ENCODE data around the gene NDUFC2. TPM values are rescaled to one million over a fixed set of nuclear protein-coding genes. Genes with fewer than 3 reads are reported as not detected.

NDUFC2 gene
- total and polyA plus RNA-seq, 2 donors (not counting 1 experiment from before 2014, with no cell fraction given), result 93.9 to 101 TPM

DNA sequence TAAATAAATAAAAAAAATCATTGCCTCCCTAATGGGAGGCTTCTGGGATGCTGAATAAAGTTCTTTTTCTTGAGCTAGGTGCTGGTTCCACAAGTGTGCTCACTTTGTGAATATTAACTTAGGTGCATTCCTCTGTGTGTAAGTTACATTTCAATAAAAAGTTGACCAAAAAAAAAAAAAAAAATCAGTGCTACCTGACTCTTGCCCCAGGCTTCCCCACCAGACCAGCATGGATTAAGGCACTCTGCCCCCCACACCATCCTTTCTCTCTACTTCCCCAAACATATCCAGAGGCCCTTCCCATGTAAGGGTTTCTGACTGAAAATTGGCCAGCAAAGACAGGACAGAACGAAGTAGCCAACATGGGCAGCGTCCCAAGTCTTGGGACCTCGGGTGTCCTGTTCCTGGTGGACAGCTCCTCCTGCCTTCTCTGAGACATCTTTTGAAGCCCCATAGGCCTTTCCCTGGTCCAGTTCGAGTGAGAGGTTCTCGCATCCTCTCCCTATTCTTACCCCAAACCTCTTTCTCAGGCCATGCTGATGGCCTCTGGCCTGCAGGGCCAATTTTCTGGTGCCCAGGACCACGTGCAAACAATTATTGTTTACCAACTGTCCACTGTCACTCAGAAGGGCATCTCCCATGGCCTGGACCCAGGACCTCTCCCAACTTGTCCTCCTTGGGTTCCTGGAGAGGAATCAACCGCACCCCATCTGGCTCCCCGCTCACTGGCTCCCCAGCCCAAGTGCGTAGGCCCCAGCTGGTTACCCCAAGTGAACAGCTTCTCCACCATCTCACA lies 41.6 kb downstream of the NDUFC2 start:
- Histone ChIP-seq H3K9me3 (ENCODE audit: control insufficient read depth, insufficient read depth, low read depth, low read length) (no peaks in the 10 kb centered on the region), H3K36me3 (ENCODE audit: control insufficient read depth, insufficient read depth, low read length) (no peaks in the 10 kb centered on the region), H3K9ac (ENCODE audit: insufficient read depth, low read length) (no peak overlapping the region), H3K79me2 (ENCODE audit: control insufficient read depth, insufficient read depth, low read length) (no peaks in the 10 kb centered on the region), H3K27me3 (ENCODE audit: control insufficient read depth, insufficient read depth, low read length) (no peaks in the 10 kb centered on the region), H3K4me3 (replicated peaks in 1 of 4; ENCODE audit: control extremely low read depth in 1 of 4, insufficient read depth in 1 of 4, low read depth in 3 of 4, low read length in 4 of 4) (no peak overlapping the region), H3K27ac (ENCODE audit: insufficient read depth, low read length) (no peak overlapping the region), H3K4me2 (ENCODE audit: extremely low read depth, insufficient read depth, low read length) (no peak overlapping the region), H2AFZ (ENCODE audit: low read length) (no peak overlapping the region), H3K4me1 (ENCODE audit: control insufficient read depth, extremely low read depth, insufficient read depth, low read length) (peaks cover 16% of the 10 kb centered on the region), H4K20me1 (ENCODE audit: control insufficient read depth, extremely low read depth, insufficient read depth, low read length) (no peaks in the 10 kb centered on the region)
- DNase-seq (ENCODE audit: low read depth in 2 of 2), result no peak
- TF ChIP-seq, protein P1, sequence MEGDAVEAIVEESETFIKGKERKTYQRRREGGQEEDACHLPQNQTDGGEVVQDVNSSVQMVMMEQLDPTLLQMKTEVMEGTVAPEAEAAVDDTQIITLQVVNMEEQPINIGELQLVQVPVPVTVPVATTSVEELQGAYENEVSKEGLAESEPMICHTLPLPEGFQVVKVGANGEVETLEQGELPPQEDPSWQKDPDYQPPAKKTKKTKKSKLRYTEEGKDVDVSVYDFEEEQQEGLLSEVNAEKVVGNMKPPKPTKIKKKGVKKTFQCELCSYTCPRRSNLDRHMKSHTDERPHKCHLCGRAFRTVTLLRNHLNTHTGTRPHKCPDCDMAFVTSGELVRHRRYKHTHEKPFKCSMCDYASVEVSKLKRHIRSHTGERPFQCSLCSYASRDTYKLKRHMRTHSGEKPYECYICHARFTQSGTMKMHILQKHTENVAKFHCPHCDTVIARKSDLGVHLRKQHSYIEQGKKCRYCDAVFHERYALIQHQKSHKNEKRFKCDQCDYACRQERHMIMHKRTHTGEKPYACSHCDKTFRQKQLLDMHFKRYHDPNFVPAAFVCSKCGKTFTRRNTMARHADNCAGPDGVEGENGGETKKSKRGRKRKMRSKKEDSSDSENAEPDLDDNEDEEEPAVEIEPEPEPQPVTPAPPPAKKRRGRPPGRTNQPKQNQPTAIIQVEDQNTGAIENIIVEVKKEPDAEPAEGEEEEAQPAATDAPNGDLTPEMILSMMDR (conservative IDR thresholded peaks at IDR 0.05 in 1 of 2, IDR thresholded peaks at IDR 0.05 in 1 of 2; ENCODE audit: low read depth in 1 of 2, low read length in 2 of 2), result no peak
- TF ChIP-seq EZH2 (IDR thresholded peaks at IDR 0.05; ENCODE audit: low read length, missing control alignments), result no peak

DNA sequence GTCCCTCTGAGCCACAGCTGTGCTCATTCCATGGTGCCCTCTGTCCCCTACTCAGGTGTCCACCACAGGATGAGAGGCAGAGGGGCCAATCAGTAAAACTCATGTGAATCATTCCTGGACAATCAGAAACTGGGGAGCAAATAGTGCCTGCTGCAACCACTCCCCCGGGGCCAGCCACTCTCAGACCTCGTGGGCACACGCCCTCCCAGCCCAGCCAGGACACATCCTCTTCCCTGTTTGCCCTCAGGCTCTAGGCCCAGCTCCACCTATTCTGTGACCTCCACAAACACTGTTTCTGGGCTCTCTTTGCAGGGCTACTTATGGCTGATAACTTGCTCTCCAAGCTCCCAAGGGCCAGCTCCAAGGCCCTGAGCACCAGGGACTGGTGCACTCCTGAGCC lies 42.6 kb downstream of the NDUFC2 start:
- Histone ChIP-seq H3K27ac (ENCODE audit: insufficient read depth, low read length) (no peak overlapping the region), H3K79me2 (ENCODE audit: control insufficient read depth, insufficient read depth, low read length) (no peaks in the 10 kb centered on the region), H4K20me1 (ENCODE audit: control insufficient read depth, extremely low read depth, insufficient read depth, low read length) (no peaks in the 10 kb centered on the region), H3K9ac (ENCODE audit: insufficient read depth, low read length) (no peak overlapping the region), H3K9me3 (ENCODE audit: control insufficient read depth, insufficient read depth, low read depth, low read length) (no peaks in the 10 kb centered on the region), H2AFZ (ENCODE audit: low read length) (no peak overlapping the region), H3K36me3 (ENCODE audit: control insufficient read depth, insufficient read depth, low read length) (no peaks in the 10 kb centered on the region), H3K4me1 (ENCODE audit: control insufficient read depth, extremely low read depth, insufficient read depth, low read length) (peaks cover 16% of the 10 kb centered on the region), H3K4me2 (ENCODE audit: extremely low read depth, insufficient read depth, low read length) (no peak overlapping the region), H3K27me3 (ENCODE audit: control insufficient read depth, insufficient read depth, low read length) (no peaks in the 10 kb centered on the region), H3K4me3 (replicated peaks in 1 of 4; ENCODE audit: control extremely low read depth in 1 of 4, insufficient read depth in 1 of 4, low read depth in 3 of 4, low read length in 4 of 4) (no peak overlapping the region)
- TF ChIP-seq EZH2 (IDR thresholded peaks at IDR 0.05; ENCODE audit: low read length, missing control alignments), result no peak
- no peak for DNase-seq (ENCODE audit: low read depth in 2 of 2)

DNA sequence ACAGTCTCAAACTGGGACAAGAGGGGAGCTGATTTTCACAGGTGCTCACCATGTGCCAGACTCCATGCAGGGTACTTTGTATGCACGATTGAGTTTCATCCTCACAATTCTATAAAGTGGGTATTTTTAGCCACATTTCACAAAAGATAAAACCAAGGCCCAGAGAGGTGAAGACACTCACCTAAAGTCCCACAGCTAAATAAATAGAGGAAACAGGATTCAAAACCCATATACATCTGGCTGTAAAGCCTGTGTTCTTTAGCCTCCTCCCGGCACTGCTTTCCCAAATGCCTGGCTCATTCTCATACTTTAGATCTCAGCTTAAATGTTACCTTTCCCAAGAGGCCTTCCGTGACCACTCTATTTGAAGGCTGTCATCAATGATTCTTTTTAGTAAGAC lies 43.3 kb downstream of the NDUFC2 start:
- H3K27ac ChIP-seq (ENCODE audit: insufficient read depth, low read length), result no peak overlapping the region
- no peaks in the 10 kb centered on the region for H3K79me2 ChIP-seq (ENCODE audit: control insufficient read depth, insufficient read depth, low read length)
- no peak for DNase-seq (ENCODE audit: low read depth in 2 of 2)
- H3K27me3 ChIP-seq (ENCODE audit: control insufficient read depth, insufficient read depth, low read length), result no peaks in the 10 kb centered on the region
- no peak overlapping the region for H3K4me2 ChIP-seq (ENCODE audit: extremely low read depth, insufficient read depth, low read length)
- peaks cover 16% of the 10 kb centered on the region for H3K4me1 ChIP-seq (ENCODE audit: control insufficient read depth, extremely low read depth, insufficient read depth, low read length)
- H3K9me3 ChIP-seq (ENCODE audit: control insufficient read depth, insufficient read depth, low read depth, low read length), result no peaks in the 10 kb centered on the region
- no peak overlapping the region for H3K4me3 ChIP-seq (replicated peaks in 1 of 4; ENCODE audit: control extremely low read depth in 1 of 4, insufficient read depth in 1 of 4, low read depth in 3 of 4, low read length in 4 of 4)
- H2AFZ ChIP-seq (ENCODE audit: low read length), result no peak overlapping the region
- H3K36me3 ChIP-seq (ENCODE audit: control insufficient read depth, insufficient read depth, low read length), result no peaks in the 10 kb centered on the region
- no peaks in the 10 kb centered on the region for H4K20me1 ChIP-seq (ENCODE audit: control insufficient read depth, extremely low read depth, insufficient read depth, low read length)
- no peak for TF ChIP-seq EZH2 (IDR thresholded peaks at IDR 0.05; ENCODE audit: low read length, missing control alignments)
- TF ChIP-seq, protein P1 (conservative IDR thresholded peaks at IDR 0.05 in 1 of 2, IDR thresholded peaks at IDR 0.05 in 1 of 2; ENCODE audit: low read depth in 1 of 2, low read length in 2 of 2), result no peak
- no peak overlapping the region for H3K9ac ChIP-seq (ENCODE audit: insufficient read depth, low read length)
